ENCODE data around the gene SARDH. TPM values are rescaled to one million over a fixed set of nuclear protein-coding genes. Genes with fewer than 3 reads are reported as not detected.

Gene SARDH
- total and polyA plus RNA-seq, 2 of the 13 experiments (the other 11 are each of a cell fraction or from before 2014, with no cell fraction given), result 11.6 to 34.9 TPM

GRCh38 chr9:133742251-133742650 lies 4.1 kb upstream of the SARDH start:
- Histone ChIP-seq H2AFZ (ENCODE audit: low read length) (no peak overlapping the region), H3K27ac (ENCODE audit: extremely low read length, insufficient read depth, low read length) (peak overlapping the region; percentile 17), H3K27me3 (ENCODE audit: control insufficient read depth in 1 of 2, insufficient read depth in 2 of 2, low read length in 2 of 2) (no peaks in the 10 kb centered on the region), H3K36me3 (replicated peaks in 1 of 2; ENCODE audit: control insufficient read depth in 1 of 2, insufficient read depth in 2 of 2, low read length in 2 of 2) (no peaks in the 10 kb centered on the region), H3K9me3 (ENCODE audit: low read length) (no peaks in the 10 kb centered on the region), H3K9ac (ENCODE audit: insufficient read depth, low read depth, low read length) (peak overlapping the region; percentile 23; the same call in 1 of the 2 replicates), H4K20me1 (ENCODE audit: insufficient read depth, low read length) (no peaks in the 10 kb centered on the region), H3K79me2 (ENCODE audit: insufficient read depth, low read length) (peaks cover 5% of the 10 kb centered on the region), H3K4me1 (ENCODE audit: insufficient read depth, low read length) (peaks cover 86% of the 10 kb centered on the region), H3K4me3 (replicated peaks in 1 of 3; ENCODE audit: insufficient read depth in 1 of 3, low read depth in 2 of 3, low read length in 3 of 3) (no peak overlapping the region), H3K4me2 (ENCODE audit: low read depth, low read length) (peak overlapping the region; percentile 57)
- in situ Hi-C loops (cut with HindIII; ENCODE audit: extremely low pct_ligation_motif_present, low pct_unique_long_range_greater_than_20kb) (loop anchor here (25.0 kb wide), 1 partner anchor 205 kb away; the partner anchor contains the start of gene ADAMTSL2), intact Hi-C loops (cut with micrococcal nuclease; ENCODE audit: unreplicated experiment) (no loop called here)
- FAIRE-seq (no peak), DNase-seq (ENCODE audit: low spot score) (no peak), ATAC-seq (no peak)
- WGBS (ENCODE audit: low lambda C conversion rate), result 93% methylated on average over 5 of the region's 7 CpGs
- BruUV-seq (replicated peaks), result no TSS peak
- CTCF ChIA-PET (ENCODE audit: low intra/inter-chr PET ratio, low total read pairs), result interaction anchor here (1.4 to 2.5 kb wide), 3 partner anchors 15 to 26 kb away, joined by 5 to 16 read pairs (median 5); no protein-coding TSS in a partner anchor
- POLR2A ChIA-PET, result interaction anchor here (1.3 to 2.4 kb wide), 5 partner anchors 10 to 40 kb away, joined by 3 to 15 read pairs (median 6); no protein-coding TSS in a partner anchor
- TF ChIP-seq KAT7 (CRISPR knock-in tag; IDR thresholded peaks at IDR 0.05; ENCODE audit: borderline replicate concordance), result no peak
- TF ChIP-seq IKZF5 (CRISPR knock-in tag; IDR thresholded peaks at IDR 0.05), result no peak
- TF ChIP-seq NCOA2 (CRISPR knock-in tag; IDR thresholded peaks at IDR 0.05), result no peak
- TF ChIP-seq, protein P1, sequence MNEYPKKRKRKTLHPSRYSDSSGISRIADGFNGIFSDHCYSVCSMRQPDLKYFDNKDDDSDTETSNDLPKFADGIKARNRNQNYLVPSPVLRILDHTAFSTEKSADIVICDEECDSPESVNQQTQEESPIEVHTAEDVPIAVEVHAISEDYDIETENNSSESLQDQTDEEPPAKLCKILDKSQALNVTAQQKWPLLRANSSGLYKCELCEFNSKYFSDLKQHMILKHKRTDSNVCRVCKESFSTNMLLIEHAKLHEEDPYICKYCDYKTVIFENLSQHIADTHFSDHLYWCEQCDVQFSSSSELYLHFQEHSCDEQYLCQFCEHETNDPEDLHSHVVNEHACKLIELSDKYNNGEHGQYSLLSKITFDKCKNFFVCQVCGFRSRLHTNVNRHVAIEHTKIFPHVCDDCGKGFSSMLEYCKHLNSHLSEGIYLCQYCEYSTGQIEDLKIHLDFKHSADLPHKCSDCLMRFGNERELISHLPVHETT (CRISPR knock-in tag; conservative IDR thresholded peaks at IDR 0.05), result no peak
- no peak for TF ChIP-seq RBM39 (IDR thresholded peaks at IDR 0.05; ENCODE audit: low read depth, low read length, poor library complexity, severe bottlenecking)
- TF ChIP-seq, protein P2, sequence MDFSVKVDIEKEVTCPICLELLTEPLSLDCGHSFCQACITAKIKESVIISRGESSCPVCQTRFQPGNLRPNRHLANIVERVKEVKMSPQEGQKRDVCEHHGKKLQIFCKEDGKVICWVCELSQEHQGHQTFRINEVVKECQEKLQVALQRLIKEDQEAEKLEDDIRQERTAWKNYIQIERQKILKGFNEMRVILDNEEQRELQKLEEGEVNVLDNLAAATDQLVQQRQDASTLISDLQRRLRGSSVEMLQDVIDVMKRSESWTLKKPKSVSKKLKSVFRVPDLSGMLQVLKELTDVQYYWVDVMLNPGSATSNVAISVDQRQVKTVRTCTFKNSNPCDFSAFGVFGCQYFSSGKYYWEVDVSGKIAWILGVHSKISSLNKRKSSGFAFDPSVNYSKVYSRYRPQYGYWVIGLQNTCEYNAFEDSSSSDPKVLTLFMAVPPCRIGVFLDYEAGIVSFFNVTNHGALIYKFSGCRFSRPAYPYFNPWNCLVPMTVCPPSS (IDR thresholded peaks at IDR 0.05), result no peak
- TF ChIP-seq ATF3 (CRISPR knock-in tag; IDR thresholded peaks at IDR 0.05), result no peak
- TF ChIP-seq ZNF670 (CRISPR knock-in tag; IDR thresholded peaks at IDR 0.05; ENCODE audit: borderline replicate concordance), result no peak
- TF ChIP-seq, protein P3, sequence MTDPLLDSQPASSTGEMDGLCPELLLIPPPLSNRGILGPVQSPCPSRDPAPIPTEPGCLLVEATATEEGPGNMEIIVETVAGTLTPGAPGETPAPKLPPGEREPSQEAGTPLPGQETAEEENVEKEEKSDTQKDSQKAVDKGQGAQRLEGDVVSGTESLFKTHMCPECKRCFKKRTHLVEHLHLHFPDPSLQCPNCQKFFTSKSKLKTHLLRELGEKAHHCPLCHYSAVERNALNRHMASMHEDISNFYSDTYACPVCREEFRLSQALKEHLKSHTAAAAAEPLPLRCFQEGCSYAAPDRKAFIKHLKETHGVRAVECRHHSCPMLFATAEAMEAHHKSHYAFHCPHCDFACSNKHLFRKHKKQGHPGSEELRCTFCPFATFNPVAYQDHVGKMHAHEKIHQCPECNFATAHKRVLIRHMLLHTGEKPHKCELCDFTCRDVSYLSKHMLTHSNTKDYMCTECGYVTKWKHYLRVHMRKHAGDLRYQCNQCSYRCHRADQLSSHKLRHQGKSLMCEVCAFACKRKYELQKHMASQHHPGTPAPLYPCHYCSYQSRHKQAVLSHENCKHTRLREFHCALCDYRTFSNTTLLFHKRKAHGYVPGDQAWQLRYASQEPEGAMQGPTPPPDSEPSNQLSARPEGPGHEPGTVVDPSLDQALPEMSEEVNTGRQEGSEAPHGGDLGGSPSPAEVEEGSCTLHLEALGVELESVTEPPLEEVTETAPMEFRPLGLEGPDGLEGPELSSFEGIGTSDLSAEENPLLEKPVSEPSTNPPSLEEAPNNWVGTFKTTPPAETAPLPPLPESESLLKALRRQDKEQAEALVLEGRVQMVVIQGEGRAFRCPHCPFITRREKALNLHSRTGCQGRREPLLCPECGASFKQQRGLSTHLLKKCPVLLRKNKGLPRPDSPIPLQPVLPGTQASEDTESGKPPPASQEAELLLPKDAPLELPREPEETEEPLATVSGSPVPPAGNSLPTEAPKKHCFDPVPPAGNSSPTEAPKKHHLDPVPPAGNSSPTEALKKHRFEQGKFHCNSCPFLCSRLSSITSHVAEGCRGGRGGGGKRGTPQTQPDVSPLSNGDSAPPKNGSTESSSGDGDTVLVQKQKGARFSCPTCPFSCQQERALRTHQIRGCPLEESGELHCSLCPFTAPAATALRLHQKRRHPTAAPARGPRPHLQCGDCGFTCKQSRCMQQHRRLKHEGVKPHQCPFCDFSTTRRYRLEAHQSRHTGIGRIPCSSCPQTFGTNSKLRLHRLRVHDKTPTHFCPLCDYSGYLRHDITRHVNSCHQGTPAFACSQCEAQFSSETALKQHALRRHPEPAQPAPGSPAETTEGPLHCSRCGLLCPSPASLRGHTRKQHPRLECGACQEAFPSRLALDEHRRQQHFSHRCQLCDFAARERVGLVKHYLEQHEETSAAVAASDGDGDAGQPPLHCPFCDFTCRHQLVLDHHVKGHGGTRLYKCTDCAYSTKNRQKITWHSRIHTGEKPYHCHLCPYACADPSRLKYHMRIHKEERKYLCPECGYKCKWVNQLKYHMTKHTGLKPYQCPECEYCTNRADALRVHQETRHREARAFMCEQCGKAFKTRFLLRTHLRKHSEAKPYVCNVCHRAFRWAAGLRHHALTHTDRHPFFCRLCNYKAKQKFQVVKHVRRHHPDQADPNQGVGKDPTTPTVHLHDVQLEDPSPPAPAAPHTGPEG (CRISPR knock-in tag; IDR thresholded peaks at IDR 0.05), result no peak
- no peak for TF ChIP-seq KLF15 (CRISPR knock-in tag; IDR thresholded peaks at IDR 0.05; ENCODE audit: borderline replicate concordance)
- TF ChIP-seq ARNTL (CRISPR knock-in tag; IDR thresholded peaks at IDR 0.05), result no peak
- TF ChIP-seq, protein P4, sequence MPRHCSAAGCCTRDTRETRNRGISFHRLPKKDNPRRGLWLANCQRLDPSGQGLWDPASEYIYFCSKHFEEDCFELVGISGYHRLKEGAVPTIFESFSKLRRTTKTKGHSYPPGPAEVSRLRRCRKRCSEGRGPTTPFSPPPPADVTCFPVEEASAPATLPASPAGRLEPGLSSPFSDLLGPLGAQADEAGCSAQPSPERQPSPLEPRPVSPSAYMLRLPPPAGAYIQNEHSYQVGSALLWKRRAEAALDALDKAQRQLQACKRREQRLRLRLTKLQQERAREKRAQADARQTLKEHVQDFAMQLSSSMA (CRISPR knock-in tag; IDR thresholded peaks at IDR 0.05), result no peak
- no peak for TF ChIP-seq PHF8 (CRISPR knock-in tag; IDR thresholded peaks at IDR 0.05)
